ENCODE data around the gene OPN3. TPM values are rescaled to one million over a fixed set of nuclear protein-coding genes. Genes with fewer than 3 reads are reported as not detected.
A peak's percentile ranks its signal among the peaks of the same experiment; 100 is the strongest.

Gene OPN3
- total and polyA plus RNA-seq, 9 of the 15 experiments (the other 6 are each of a cell fraction or from before 2014, with no cell fraction given) = 4.2 to 34.6 (median 17.0) TPM

GRCh38 chr1:241579434-241579833 lies 60.7 kb downstream of the OPN3 start:
- CTCF ChIA-PET (ENCODE audit: low intra/inter-chr PET ratio) = no interaction called here
- Histone ChIP-seq H3K27me3 (ENCODE audit: control insufficient read depth in 2 of 2, insufficient read depth in 2 of 2, low read length in 2 of 2) (no peaks in the 10 kb centered on the region; a peak in 1 of 5 replicates), H4K20me1 (replicated peaks; ENCODE audit: control insufficient read depth, insufficient read depth, low read length) (no peaks in the 10 kb centered on the region), H3K9me3 (replicated peaks; ENCODE audit: control insufficient read depth, insufficient read depth, low read depth, low read length) (no peaks in the 10 kb centered on the region), H3K9ac (ENCODE audit: insufficient read depth in 1 of 2, low read depth in 2 of 2, low read length in 2 of 2) (no peak overlapping the region), H3K4me3 (no peak overlapping the region), H3K4me2 (ENCODE audit: insufficient read depth, low read length) (no peak overlapping the region), H3K27ac (ENCODE audit: extremely low read depth, low read depth, low read length) (no peak overlapping the region), H2AFZ (ENCODE audit: low read depth, low read length) (no peak overlapping the region; the same call in 1 of the 2 replicates), H3K9me1 (ENCODE audit: control insufficient read depth, insufficient read depth, low read length) (no peaks in the 10 kb centered on the region), H3K36me3 (ENCODE audit: control insufficient read depth, insufficient read depth, low read length) (no peaks in the 10 kb centered on the region), H3K79me2 (ENCODE audit: control insufficient read depth, insufficient read depth, low read length) (no peaks in the 10 kb centered on the region), H3K4me1 (replicated peaks in 1 of 2; ENCODE audit: control insufficient read depth in 2 of 2, insufficient read depth in 2 of 2, low read length in 2 of 2) (no peaks in the 10 kb centered on the region)
- no peak for TF ChIP-seq TEAD2 (tag; IDR thresholded peaks at IDR 0.05)
- TF ChIP-seq BACH1 (tag; IDR thresholded peaks at IDR 0.05) = no peak
- no peak for TF ChIP-seq ATF7 (IDR thresholded peaks at IDR 0.05)
- no peak for TF ChIP-seq KLF1 (tag; IDR thresholded peaks at IDR 0.05)
- no peak for TF ChIP-seq ZNF696 (CRISPR knock-in tag; conservative IDR thresholded peaks at IDR 0.05)
- no peak for TF ChIP-seq TAF9B (IDR thresholded peaks at IDR 0.05; ENCODE audit: partially characterized antibody)
- TF ChIP-seq MIER1 (IDR thresholded peaks at IDR 0.05; ENCODE audit: low read depth) = no peak
- TF ChIP-seq L3MBTL2 (IDR thresholded peaks at IDR 0.05) = no peak
- TF ChIP-seq ZBTB8A (IDR thresholded peaks at IDR 0.05; ENCODE audit: partially characterized antibody) = no peak
- no peak for TF ChIP-seq KLF6 (CRISPR knock-in tag; IDR thresholded peaks at IDR 0.05; ENCODE audit: borderline replicate concordance)
- no peak for TF ChIP-seq BRF2 (IDR thresholded peaks at IDR 0.05; ENCODE audit: borderline replicate concordance, insufficient read depth, insufficient read length)
- DNase-seq (ENCODE audit: extremely low read depth in 1 of 4, low spot score in 3 of 4) (no peak), ATAC-seq (peak; percentile 40), FAIRE-seq (no peak)
- in situ Hi-C loops (cut with MboI) = no loop called here
- WGBS (ENCODE audit: insufficient coverage, low coverage, missing lambda C conversion rate) = 2% methylated on average over 4 of the region's 4 CpGs
- POLR2A ChIA-PET = interaction anchor here (0.7 kb wide), 1 partner anchor 698 kb away, joined by 3 read pairs; no protein-coding TSS in a partner anchor
- intact Hi-C loops (cut with micrococcal nuclease) = no loop called here
- BruUV-seq (replicated peaks) = no TSS peak
